PFSK-1 (cell line): ENCODE results near the gene UTP18.

ENCODE experiments used
- POLR2AphosphoS5 ChIP-seq: IDR thresholded peaks from 2 replicates; pipeline ENCODE4 v1.6.1; 2012; ENCODE audit warnings: low read depth, mild to moderate bottlenecking, control low read depth, low read length, moderate library complexity
- SIN3A ChIP-seq: IDR thresholded peaks from 2 replicates; pipeline ENCODE4 v1.6.1; 2012; ENCODE audit warnings: mild to moderate bottlenecking, low read length, moderate library complexity, borderline replicate concordance; ENCODE audit not compliant: insufficient read depth
- TAF1 ChIP-seq: IDR thresholded peaks from 2 replicates; pipeline ENCODE4 v1.6.1; 2012; ENCODE audit warnings: low read length, control low read depth, borderline replicate concordance; ENCODE audit not compliant: insufficient read depth
- TF ChIP-seq, protein P1 (sequence below), 2 experiments: IDR thresholded peaks; 2 replicates each; pipeline versions ENCODE4 v1.6.1 to v1.8.0; 2011 to 2012; ENCODE audit warnings: low read depth in 2 of 2, low read length in 2 of 2, control low read depth in 1 of 2, inconsistent platforms in 1 of 2, mild to moderate bottlenecking in 1 of 2, moderate library complexity in 1 of 2; ENCODE audit not compliant: insufficient read depth in 1 of 2

- TF ChIP-seq, protein P1, sequence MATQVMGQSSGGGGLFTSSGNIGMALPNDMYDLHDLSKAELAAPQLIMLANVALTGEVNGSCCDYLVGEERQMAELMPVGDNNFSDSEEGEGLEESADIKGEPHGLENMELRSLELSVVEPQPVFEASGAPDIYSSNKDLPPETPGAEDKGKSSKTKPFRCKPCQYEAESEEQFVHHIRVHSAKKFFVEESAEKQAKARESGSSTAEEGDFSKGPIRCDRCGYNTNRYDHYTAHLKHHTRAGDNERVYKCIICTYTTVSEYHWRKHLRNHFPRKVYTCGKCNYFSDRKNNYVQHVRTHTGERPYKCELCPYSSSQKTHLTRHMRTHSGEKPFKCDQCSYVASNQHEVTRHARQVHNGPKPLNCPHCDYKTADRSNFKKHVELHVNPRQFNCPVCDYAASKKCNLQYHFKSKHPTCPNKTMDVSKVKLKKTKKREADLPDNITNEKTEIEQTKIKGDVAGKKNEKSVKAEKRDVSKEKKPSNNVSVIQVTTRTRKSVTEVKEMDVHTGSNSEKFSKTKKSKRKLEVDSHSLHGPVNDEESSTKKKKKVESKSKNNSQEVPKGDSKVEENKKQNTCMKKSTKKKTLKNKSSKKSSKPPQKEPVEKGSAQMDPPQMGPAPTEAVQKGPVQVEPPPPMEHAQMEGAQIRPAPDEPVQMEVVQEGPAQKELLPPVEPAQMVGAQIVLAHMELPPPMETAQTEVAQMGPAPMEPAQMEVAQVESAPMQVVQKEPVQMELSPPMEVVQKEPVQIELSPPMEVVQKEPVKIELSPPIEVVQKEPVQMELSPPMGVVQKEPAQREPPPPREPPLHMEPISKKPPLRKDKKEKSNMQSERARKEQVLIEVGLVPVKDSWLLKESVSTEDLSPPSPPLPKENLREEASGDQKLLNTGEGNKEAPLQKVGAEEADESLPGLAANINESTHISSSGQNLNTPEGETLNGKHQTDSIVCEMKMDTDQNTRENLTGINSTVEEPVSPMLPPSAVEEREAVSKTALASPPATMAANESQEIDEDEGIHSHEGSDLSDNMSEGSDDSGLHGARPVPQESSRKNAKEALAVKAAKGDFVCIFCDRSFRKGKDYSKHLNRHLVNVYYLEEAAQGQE (IDR thresholded peaks at IDR 0.05; ENCODE audit: insufficient read depth in 1 of 2, low read depth in 2 of 2, low read length in 2 of 2), result no peak
- no peak for TF ChIP-seq TAF1
- no peak for TF ChIP-seq POLR2AphosphoS5
- no peak for TF ChIP-seq SIN3A
Measured at GRCh38 chr17:51238255-51238887, 22.0 kb upstream of the UTP18 start.
